ENCODE measurements around the gene ABCD4. TPM values are rescaled to one million over a fixed set of nuclear protein-coding genes. Genes with fewer than 3 reads are reported as not detected.

The ABCD4 gene
- polyA plus RNA-seq, 3 donors, result 19.4 to 43.6 (median 36.7) TPM

DNA sequence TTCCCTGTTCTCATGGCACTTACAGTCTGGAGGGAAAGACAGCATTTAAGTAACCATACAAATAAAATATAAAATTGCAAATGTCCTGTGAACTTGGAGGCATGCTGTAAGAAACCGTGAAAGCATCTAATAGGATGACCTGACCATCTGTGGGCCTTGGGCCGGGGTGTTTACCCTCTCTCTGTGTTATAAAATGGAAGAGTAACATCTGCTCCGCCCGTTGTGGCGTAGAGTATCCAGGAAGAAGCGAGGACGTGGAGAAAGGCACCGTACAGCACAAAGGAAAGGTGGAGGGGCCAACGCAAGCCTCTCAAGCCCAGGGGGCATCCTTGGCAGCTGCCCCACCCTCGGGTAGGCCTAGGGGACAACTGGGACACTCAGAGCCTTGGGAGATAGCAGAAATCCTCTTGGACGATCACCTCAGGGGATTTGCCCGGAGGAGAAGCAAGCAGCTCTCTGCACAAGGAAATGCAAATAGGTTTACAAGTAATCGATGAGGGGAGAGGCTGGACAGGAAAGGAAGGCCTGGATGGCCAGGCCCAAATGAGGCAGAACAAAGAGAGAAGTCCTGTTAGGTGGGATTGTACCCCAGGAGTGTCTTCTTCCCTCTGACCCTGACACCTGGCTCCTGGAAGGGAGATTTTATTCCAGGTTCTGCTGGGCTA is 37.3 kb downstream of the ABCD4 start:
- no peak overlapping the region for H3K27ac ChIP-seq (ENCODE audit: low read depth, low read length)
- 64 to 71% (median 66%) methylated on average over 13 of the region's 13 CpGs for WGBS, 3 donors

DNA sequence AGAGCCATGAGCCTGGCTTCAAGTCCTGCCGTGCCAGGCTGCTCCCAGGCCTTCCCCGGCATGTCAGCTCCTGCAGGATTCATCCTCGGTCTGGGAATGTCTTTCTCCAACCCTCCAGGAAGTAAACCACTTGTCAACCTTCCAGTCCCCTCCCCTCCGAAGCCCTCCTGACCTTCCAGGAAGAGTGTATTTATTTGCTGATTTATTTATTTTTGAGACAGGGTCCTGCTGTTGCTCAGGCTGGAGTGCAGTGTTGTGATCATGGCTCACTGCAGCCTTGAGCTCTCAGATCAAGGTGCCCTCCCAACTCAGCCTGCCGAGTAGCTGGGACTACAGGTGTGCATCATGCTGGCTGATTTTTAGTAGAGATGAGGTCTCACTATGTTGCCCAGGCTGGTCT is 38.8 kb downstream of the ABCD4 start:
- WGBS, 3 donors, result 58 to 59% (median 58%) methylated on average over 5 of the region's 5 CpGs
- no peak overlapping the region for H3K27ac ChIP-seq (ENCODE audit: low read depth, low read length)

GRCh38 chr14:74263181-74263580 is 39.6 kb downstream of the ABCD4 start:
- 75 to 82% (median 80%) methylated on average over 9 of the region's 9 CpGs for WGBS, 3 donors

GRCh38 chr14:74262076-74262475 is 40.7 kb downstream of the ABCD4 start:
- WGBS, 3 donors, result 91 to 95% (median 94%) methylated on average over 9 of the region's 9 CpGs
- no peak overlapping the region for H3K27ac ChIP-seq (ENCODE audit: low read depth, low read length)

More at GRCh38 chr14:74263181-74263580, 39.6 kb downstream of the ABCD4 start:
- H3K27ac ChIP-seq (ENCODE audit: low read depth, low read length), result no peak overlapping the region

DNA sequence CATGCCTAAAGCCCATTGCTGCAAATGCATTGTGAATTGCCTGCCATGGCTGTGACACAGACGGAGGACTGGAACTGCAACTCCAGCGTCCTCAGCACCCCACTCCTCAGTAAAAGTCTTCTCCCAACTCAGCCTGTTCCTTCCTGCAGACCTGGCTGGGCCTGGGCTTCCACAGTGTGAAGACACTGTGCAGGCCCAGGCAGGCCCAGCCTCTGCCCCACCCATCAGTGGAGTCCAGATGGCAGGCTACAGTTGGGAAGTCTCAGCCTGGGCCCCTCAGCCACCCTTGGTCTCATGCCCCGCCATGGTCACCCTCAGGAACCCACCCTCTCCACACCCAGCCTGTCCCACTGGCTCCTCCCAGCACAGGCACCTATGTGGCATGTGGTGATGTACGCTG is 41.4 kb downstream of the ABCD4 start:
- 73 to 80% (median 79%) methylated on average over 3 to 4 of the region's 4 CpGs for WGBS, 3 donors
- no peak overlapping the region for H3K27ac ChIP-seq (ENCODE audit: low read depth, low read length)

DNA sequence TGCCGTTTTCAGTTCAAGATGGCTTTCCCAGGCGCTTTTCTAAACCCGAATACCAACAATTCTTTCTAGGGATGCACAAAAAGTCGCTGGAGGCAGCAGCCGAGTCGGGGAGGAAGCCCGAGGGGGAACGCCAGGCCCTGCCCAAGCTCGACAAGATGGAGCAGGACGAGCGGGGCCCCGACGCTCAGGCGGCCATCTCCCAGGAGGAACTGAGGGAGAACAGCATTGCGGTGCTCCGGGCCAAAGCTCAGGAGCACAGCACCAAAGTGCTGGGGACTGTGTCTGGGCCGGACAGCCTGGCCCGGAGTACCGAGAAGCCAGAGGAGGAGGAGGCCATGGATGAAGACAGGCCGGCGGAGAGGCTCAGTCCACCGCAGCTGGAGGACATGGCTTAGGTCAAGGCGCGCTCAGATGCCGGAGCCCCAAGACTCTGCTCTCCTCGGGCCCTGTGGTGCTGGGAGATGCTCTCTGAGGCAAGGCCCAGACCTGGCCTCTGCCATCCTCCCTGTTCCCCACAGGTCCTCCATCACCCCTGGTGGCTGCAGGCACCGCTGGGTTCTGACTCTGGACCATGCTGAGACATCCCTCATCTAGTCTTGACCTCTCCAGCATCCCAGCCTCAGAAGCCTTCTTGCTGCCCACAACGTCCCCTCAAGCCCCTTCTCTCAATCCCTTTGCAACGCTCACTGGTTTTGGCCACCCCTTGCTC is 42.1 kb downstream of the ABCD4 start:
- H3K27ac ChIP-seq (ENCODE audit: low read depth, low read length), result no peak overlapping the region
- 88 to 93% (median 93%) methylated on average over 27 to 29 of the region's 29 CpGs for WGBS, 3 donors

DNA sequence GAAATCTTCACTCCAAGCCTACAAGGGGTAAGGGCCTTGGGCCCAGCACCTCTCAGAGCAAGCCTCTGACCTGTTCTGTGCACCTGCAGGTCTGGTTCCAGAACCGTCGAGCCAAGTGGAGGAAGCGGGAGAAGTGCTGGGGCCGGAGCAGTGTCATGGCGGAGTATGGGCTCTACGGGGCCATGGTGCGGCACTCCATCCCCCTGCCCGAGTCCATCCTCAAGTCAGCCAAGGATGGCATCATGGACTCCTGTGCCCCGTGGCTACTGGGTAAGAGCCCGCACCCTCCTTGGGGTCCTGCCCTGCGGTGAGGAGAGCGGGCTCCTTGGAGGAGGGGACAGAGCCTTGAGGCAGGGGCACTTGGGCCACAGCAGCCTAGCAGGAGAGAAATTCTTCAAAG is 43.2 kb downstream of the ABCD4 start:
- WGBS, 3 donors, result 93 to 99% (median 96%) methylated on average over 10 to 12 of the region's 12 CpGs

GRCh38 chr14:74258764-74259035 is 44.0 kb downstream of the ABCD4 start:
- H3K27ac ChIP-seq (ENCODE audit: low read depth, low read length), result no peak overlapping the region
- whole genome bisulfite sequencing, 3 donors, result 44 to 70% (median 50%) methylated on average over 3 of the region's 3 CpGs

More for the DNA sequence above, 43.2 kb downstream of the ABCD4 start:
- H3K27ac ChIP-seq (ENCODE audit: low read depth, low read length), result no peak overlapping the region

DNA sequence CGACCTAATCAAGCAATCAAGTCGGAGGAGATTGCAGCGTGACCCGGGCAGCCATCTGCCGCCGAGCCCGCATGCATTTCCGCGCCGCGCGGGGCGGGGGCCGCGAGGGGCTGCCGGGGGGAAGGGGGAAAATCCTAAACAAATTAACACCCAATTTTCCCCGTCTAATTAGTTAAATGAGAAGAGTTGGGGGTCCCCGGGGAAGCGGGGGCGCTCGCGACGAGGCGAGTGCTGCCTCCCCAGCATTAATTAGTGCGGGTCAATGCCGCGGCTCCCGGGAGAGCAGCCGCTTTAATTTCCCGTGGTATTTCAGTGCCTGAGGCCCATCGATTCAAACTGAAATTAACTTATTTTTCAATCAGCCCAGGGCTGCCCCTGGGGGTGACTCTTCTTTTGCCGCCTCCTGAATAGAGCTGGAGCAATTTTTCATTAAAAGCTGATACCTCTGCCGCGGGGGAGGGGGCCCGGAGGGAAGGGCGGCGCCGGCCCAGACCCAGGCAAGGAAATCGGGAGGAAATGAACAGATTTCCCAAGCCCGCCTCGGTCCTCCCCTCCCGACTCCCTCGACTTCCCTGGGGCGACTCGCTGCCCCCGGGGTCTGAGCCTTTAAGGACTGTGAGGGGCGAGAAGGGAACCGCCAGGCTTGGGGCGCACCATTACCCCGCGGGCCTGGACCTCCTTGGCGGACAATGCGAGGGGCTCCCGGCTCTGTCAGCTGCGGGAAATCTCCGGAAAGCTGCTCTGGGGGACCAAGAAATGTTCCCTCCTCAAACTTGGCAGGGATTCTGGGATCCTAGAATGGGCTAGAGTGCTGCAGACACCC is 44.6 kb downstream of the ABCD4 start:
- no peak overlapping the region for H3K27ac ChIP-seq (ENCODE audit: low read depth, low read length)
- 5 to 7% (median 5%) methylated on average over 55 to 56 of the region's 56 CpGs for WGBS, 3 donors

DNA sequence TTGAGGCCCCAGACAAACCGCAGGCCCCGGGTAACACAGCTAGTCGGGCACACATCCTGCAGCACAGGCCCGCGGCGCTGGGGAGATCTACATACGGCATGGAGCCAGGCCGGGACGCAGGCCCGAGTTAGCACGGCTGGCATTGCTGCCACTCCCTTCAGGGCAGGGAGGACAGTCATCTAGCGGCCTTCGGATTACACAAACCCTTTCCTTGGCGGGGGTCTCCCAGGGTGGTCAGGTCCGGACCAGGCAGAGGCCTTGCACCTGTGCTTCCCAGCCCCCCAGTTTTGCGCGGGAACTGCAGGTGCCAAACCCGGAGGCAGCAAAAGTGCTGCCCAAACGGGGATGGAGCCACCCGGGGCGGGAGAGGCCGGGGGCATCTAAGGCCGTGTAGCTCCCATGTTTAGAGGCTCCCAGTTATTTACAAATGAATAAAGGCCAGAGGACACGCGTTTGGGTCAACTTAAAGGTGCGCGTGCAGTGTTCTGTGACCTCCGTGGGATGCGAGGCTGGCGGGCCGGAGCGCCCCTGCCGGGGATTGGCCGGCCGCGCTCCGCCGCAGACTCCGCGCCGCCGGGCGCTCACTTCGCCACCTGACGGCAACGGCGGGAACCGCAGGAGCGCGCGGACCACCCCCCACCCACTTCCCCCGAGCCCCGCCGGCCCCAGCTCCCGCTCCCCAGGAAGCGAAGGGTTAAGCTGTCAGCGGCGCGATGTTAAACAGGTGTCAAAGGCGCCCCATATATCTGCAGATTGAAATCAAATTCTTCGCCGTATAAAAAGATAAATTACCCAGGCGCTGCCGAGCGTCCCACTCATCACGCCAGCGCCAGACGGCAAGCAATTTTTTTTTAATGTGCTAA is 45.4 kb downstream of the ABCD4 start:
- WGBS, 3 donors, result 4 to 8% (median 6%) methylated on average over 51 to 68 of the region's 68 CpGs
- H3K27ac ChIP-seq (ENCODE audit: low read depth, low read length), result no peak overlapping the region

DNA sequence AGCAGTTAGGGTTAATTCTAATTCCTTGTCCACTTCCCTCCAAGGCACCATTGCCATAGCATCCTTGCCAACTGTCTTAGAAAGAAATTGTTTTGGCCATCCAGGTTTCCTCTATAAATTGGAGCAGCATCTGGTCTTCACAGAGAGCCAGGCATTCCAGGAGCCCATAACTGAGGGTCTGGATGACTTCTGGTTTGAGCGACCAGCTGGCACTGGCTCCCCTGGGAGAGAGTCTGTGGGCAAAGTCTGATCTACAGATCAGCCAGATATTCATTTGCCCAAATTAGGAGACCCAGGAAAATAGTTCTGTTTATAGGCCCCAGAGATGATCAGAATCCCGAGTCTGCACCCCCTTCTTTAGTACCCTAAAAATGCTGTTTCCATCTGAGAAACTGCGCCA is 47.5 kb downstream of the ABCD4 start:
- WGBS, 3 donors, result 69 to 84% (median 76%) methylated on average over 3 of the region's 3 CpGs
- H3K27ac ChIP-seq (ENCODE audit: low read depth, low read length), result no peak overlapping the region

DNA sequence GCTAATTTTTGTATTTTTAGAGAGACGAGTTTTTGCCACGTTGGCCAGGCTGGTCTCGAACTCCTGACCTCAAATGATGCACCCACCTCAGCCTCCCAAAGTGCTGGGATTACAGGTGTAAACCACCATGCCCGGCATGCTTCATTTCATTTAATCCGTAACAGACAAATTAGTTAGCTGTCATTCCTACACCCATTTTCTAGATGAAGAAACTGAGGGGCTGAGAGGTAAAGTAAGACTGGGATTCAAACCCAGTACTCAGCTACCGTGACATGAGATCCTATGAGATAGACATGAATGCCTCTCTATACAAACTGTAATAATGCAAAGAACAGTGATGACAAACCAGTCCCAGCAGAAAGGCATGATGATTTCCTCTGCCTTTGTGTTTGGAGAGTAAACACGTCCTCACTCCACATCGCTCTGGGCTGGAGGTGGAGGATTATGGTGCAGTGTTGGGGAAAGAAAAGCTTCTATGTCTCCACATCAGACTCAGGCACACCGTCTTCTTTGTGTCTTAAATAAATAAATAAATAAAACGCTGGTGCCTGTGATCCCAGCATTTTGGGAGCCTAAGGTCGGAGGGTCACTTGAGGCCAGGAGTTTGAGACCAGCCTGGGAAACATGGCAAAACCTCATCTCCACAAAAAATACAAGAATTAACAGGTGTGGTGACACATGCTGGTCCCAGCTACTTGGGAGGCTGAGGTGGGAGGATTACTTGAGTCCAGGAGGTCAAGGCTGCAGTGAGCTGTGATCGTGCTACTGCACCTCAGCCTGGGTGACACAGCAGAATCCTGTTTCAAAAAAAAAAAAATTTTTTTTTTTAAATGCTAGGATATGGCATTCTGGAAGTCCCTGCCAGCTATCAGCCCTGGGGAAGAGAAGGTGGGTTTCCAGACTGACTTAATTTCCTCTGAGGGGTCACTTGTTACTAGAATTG is 53.0 kb downstream of the ABCD4 start:
- WGBS, 3 donors, result 71 to 79% (median 77%) methylated on average over 12 of the region's 12 CpGs
- H3K27ac ChIP-seq (ENCODE audit: low read depth, low read length), result no peak overlapping the region

- 48 to 67% (median 48%) methylated on average over 6 of the region's 6 CpGs for WGBS, 3 donors
- H3K27ac ChIP-seq (ENCODE audit: low read depth, low read length), result no peak overlapping the region
Observed at GRCh38 chr14:74248017-74248416, 54.7 kb downstream of the ABCD4 start.

DNA sequence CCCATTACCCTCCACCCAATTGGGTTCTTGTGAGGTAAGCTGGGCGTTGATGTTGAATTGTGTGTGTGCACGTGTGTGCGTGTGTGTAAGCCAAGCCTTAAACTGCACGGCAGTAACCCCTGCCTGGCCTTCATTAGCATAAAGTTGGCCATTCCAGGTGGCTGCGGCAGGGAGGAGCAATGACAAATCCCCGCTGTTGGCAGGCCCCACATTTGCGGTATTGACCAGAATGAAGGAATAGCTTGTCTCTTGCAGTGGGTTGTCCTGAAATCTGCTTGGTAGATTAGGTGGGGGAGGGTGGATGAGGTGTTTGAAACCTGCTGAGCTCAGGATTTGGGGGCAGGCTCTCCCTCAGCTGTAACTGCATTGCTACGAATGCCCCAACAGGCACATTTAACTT is 56.2 kb downstream of the ABCD4 start:
- H3K27ac ChIP-seq (ENCODE audit: low read depth, low read length), result no peak overlapping the region
- WGBS, 3 donors, result 66 to 81% (median 81%) methylated on average over 8 of the region's 8 CpGs

GRCh38 chr14:74245292-74245691 is 57.4 kb downstream of the ABCD4 start:
- 66 to 73% (median 71%) methylated on average over 7 of the region's 7 CpGs for WGBS, 3 donors

DNA sequence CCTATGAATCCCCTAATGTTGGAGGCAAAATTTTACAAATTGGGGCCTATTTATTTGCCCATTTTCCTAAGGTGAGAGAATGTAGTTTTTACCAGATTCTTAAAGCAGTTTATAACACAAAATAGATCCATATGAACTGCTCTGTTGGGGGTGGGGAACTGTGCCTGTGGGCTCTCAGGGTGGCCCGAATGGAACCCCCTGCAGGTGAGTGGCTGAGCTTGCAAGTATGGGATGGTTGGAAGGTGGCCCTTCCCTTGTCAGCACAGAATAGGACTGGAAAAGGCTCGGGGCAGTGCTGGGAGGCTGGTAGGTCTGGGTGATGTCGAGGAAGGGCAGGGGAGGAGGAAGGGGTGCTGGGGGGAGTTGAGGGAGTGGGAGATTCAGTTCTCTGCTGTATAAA is 58.6 kb downstream of the ABCD4 start:
- 15 to 52% (median 16%) methylated on average over 3 of the region's 3 CpGs for WGBS, 3 donors
- H3K27ac ChIP-seq (ENCODE audit: low read depth, low read length), result no peak overlapping the region

More at GRCh38 chr14:74245292-74245691, 57.4 kb downstream of the ABCD4 start:
- no peak overlapping the region for H3K27ac ChIP-seq (ENCODE audit: low read depth, low read length)

GRCh38 chr14:74243051-74243450 is 59.7 kb downstream of the ABCD4 start:
- H3K27ac ChIP-seq (ENCODE audit: low read depth, low read length), result no peak overlapping the region
- 18 to 30% (median 19%) methylated on average over 5 of the region's 5 CpGs for WGBS, 3 donors

DNA sequence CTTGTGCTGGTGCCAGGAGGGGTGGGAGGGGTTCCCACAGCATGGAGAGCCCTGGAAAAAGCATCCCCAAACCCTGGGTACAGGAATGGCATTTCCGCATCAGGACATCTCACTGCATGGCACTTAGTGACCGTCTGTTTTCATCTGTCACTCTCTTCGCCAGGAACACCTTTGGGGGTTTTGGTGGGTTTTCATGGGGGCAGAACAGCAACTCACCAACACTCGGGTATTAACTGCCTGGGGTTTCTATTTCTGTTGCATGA is 60.0 kb downstream of the ABCD4 start:
- no peak overlapping the region for H3K27ac ChIP-seq (ENCODE audit: low read depth, low read length)
- WGBS, 3 donors, result 26 to 45% (median 34%) methylated on average over 4 of the region's 4 CpGs

Measured in adipose tissue (tissue), 3 donors.